Loucy (cell line): ENCODE data around the gene GRHPR.
A peak's percentile ranks its signal among the peaks of the same experiment; 100 is the strongest.

Experiments used
- H2AFZ ChIP-seq: fragments of 200-600 bp; sonication (generic); 2 replicates; pipeline ENCODE4 v1.6.0; 2016; ENCODE audit warnings: antibody characterized with exemption, mild to moderate bottlenecking, low read length, moderate library complexity
- H3F3A ChIP-seq: fragments of 200-600 bp; 2 replicates; pipeline ENCODE4 v1.6.0; 2016; ENCODE audit warnings: antibody characterized with exemption, low read depth, mild to moderate bottlenecking
- H3K27me3 ChIP-seq: fragments of 200-600 bp; sonication (generic); 2 replicates; pipeline ENCODE4 v1.6.1; 2014; ENCODE audit warnings: low read length, mild to moderate bottlenecking; ENCODE audit not compliant: insufficient read depth, poor library complexity, severe bottlenecking
- H3K36me3 ChIP-seq: fragments of 200-600 bp; sonication (generic); 2 replicates; pipeline ENCODE4 v1.6.1; 2016; ENCODE audit warnings: low read length; ENCODE audit not compliant: insufficient read depth
- H3K4me1 ChIP-seq: fragments of 200-600 bp; sonication (generic); 2 replicates; pipeline ENCODE4 v1.5.1; 2014; ENCODE audit warnings: low read length, mild to moderate bottlenecking; ENCODE audit not compliant: insufficient read depth, poor library complexity, severe bottlenecking
- H3K4me2 ChIP-seq: fragments of 200-600 bp; sonication (generic); 2 replicates; pipeline ENCODE4 v1.6.0; 2014; ENCODE audit warnings: antibody characterized with exemption, low read length, low read depth, mild to moderate bottlenecking; ENCODE audit not compliant: poor library complexity, severe bottlenecking
- H3K4me3 ChIP-seq: fragments of 200-600 bp; sonication (generic); 2 replicates; pipeline ENCODE4 v1.5.1; 2014; ENCODE audit warnings: low read length, mild to moderate bottlenecking, mixed read lengths; ENCODE audit not compliant: poor library complexity, severe bottlenecking
- H3K79me2 ChIP-seq: fragments of 200-600 bp; sonication (generic); 2 replicates; pipeline ENCODE4 v1.6.1; 2014; ENCODE audit warnings: low read length; ENCODE audit not compliant: insufficient read depth
- H3K9ac ChIP-seq: fragments of 200-600 bp; sonication (generic); 2 replicates; pipeline ENCODE4 v1.6.0; 2014; ENCODE audit warnings: mild to moderate bottlenecking, low read depth, low read length, moderate library complexity; ENCODE audit not compliant: poor library complexity, severe bottlenecking
- H3K9me2 ChIP-seq: fragments of 200-600 bp; sonication (generic); replicated peaks from 2 replicates; pipeline ENCODE4 v1.6.1; 2016; ENCODE audit warnings: low read depth, low read length, mixed read lengths
- H3K9me3 ChIP-seq: fragments of 200-600 bp; sonication (generic); 2 replicates; pipeline ENCODE4 v1.6.1; 2014; ENCODE audit warnings: mild to moderate bottlenecking, antibody characterized with exemption, low read length, low read depth; ENCODE audit not compliant: insufficient read depth
- H4K20me1 ChIP-seq: fragments of 200-600 bp; sonication (generic); 2 replicates; pipeline ENCODE4 v1.6.0; 2014; ENCODE audit warnings: antibody characterized with exemption, low read length, mild to moderate bottlenecking; ENCODE audit not compliant: insufficient read depth, poor library complexity, severe bottlenecking
- EZH2phosphoT487 ChIP-seq: fragments of 200-600 bp; IDR thresholded peaks from 2 replicates; pipeline ENCODE4 v1.6.1; 2018; ENCODE audit warnings: antibody characterized with exemption, mild to moderate bottlenecking, moderate library complexity, borderline replicate concordance
- TF ChIP-seq, protein P1 (sequence below): fragments of 200-600 bp; sonication (generic); conservative IDR thresholded peaks from 2 replicates; pipeline ENCODE4 v1.5.1; 2014; ENCODE audit warnings: mild to moderate bottlenecking, antibody characterized with exemption, low read length

The GRHPR gene

DNA sequence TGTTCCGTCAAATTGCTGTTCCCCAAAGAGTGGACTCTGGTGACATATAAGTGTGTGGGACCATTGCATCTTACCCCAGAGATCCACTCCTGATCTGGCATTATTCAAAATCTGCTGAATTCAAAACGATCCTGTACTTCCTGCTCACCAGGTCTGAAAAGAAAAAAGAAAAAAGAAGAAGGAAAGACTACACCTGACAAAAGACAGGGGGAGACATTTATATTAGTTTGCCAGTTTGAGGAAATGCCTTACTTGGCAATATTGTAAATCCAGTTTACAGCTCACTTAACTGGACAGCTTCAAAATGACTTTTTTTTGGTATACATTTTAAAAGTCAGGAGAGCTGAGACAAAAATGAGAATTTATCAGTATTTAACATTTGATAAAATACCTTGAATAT lies 15.0 kb upstream of the GRHPR start:
- peaks cover 16% of the 10 kb centered on the region for H3K4me1 ChIP-seq
- H3K9me2 ChIP-seq, result no peaks in the 10 kb centered on the region
- no peaks in the 10 kb centered on the region for H3K27me3 ChIP-seq
- H3F3A ChIP-seq, result no peaks in the 10 kb centered on the region
- no peak overlapping the region for H3K4me2 ChIP-seq
- H3K4me3 ChIP-seq, result no peak overlapping the region
- no peak overlapping the region for H3K9ac ChIP-seq
- no peaks in the 10 kb centered on the region for H3K9me3 ChIP-seq
- H2AFZ ChIP-seq, result peak overlapping the region; percentile 56; the same call in 1 of the 2 replicates
- no peaks in the 10 kb centered on the region for H3K79me2 ChIP-seq
- TF ChIP-seq, protein P1, sequence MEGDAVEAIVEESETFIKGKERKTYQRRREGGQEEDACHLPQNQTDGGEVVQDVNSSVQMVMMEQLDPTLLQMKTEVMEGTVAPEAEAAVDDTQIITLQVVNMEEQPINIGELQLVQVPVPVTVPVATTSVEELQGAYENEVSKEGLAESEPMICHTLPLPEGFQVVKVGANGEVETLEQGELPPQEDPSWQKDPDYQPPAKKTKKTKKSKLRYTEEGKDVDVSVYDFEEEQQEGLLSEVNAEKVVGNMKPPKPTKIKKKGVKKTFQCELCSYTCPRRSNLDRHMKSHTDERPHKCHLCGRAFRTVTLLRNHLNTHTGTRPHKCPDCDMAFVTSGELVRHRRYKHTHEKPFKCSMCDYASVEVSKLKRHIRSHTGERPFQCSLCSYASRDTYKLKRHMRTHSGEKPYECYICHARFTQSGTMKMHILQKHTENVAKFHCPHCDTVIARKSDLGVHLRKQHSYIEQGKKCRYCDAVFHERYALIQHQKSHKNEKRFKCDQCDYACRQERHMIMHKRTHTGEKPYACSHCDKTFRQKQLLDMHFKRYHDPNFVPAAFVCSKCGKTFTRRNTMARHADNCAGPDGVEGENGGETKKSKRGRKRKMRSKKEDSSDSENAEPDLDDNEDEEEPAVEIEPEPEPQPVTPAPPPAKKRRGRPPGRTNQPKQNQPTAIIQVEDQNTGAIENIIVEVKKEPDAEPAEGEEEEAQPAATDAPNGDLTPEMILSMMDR, result peak; percentile 66
- TF ChIP-seq EZH2phosphoT487, result no peak
- H4K20me1 ChIP-seq, result no peaks in the 10 kb centered on the region
- no peaks in the 10 kb centered on the region for H3K36me3 ChIP-seq

DNA sequence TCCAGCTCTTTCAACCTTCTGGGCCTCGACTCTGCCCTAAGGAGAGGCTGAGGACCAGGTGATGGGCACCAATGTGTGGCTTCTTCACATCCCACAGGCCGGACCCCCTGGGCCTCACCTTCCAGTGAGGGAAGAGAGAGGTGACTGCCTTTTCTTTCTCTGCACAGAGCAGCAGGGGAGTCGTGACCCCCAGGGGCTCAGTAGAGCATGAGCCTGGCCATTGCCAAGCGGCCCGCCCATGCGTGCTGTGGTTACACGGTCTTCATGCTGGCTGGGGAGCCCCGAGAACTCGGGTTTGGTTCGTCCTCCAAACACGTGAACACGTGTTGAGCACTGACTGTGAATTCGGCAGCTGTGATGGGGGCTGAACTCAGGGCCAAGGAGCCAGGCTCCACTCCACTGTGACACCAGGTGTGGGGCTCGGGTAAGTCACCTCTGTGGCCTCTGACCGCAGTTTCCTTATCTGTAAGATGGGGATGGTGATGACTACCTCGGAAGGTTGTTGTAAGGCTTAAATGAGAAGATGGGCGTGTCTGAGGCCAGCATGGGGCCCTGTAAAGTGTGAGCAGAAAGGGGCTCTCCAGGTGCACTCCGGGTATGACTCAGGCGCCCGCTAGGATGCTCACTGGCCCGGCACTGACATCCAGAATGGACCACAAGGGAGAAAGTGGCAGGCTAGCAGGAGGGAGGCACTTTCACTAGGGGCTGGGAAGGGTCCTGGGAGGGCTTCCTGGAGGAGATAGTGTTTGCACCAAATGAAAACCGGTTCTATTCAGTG lies 13.4 kb upstream of the GRHPR start:
- Histone ChIP-seq H3K79me2 (no peaks in the 10 kb centered on the region), H3K9me2 (no peaks in the 10 kb centered on the region), H2AFZ (no peak overlapping the region; the same call in 1 of the 2 replicates), H3K9ac (no peak overlapping the region), H3K9me3 (no peaks in the 10 kb centered on the region), H3K36me3 (no peaks in the 10 kb centered on the region), H3K4me1 (peaks cover 16% of the 10 kb centered on the region), H3K4me2 (no peak overlapping the region), H3K27me3 (no peaks in the 10 kb centered on the region), H3F3A (no peaks in the 10 kb centered on the region), H3K4me3 (no peak overlapping the region), H4K20me1 (no peaks in the 10 kb centered on the region)
- TF ChIP-seq, protein P1, result no peak
- TF ChIP-seq EZH2phosphoT487, result no peak

DNA sequence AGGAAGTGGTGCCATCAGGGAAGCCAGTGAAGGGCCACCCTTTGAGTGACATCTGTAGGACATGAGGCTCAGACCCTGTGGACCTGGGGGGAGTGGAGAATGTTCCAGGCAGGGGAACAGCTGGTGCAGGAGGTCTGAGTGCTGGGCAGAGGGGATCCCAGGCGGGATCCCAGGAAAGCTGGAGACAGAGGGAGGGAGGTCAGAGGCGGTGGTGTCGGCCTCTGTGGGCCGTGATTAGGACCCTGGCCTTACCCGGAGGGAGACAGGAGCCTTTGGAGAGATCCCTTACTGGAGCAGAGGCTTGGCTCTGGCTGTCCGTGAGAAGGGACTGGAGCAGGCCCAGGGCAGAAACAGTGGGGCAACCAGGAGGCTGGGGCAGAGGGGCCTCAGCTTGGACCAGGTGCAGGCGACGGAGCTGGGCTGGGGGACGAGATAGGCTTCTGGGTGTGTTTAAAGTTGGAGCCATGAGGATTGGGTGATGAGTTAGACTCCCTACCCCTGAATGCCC lies 12.1 kb upstream of the GRHPR start:
- no peaks in the 10 kb centered on the region for H3K36me3 ChIP-seq
- no peaks in the 10 kb centered on the region for H3K27me3 ChIP-seq
- no peak overlapping the region for H3K9ac ChIP-seq
- no peaks in the 10 kb centered on the region for H3K9me2 ChIP-seq
- H3K79me2 ChIP-seq, result no peaks in the 10 kb centered on the region
- no peaks in the 10 kb centered on the region for H3F3A ChIP-seq
- no peak for TF ChIP-seq EZH2phosphoT487
- TF ChIP-seq, protein P1, result no peak
- 0 out of 2 replicates have a peak overlapping the region, but pooled peaks have one; percentile 36 for H2AFZ ChIP-seq
- H3K4me3 ChIP-seq, result no peak overlapping the region
- no peaks in the 10 kb centered on the region for H4K20me1 ChIP-seq
- peaks cover 16% of the 10 kb centered on the region for H3K4me1 ChIP-seq
- no peaks in the 10 kb centered on the region for H3K9me3 ChIP-seq
- H3K4me2 ChIP-seq, result no peak overlapping the region
